Stomach (tissue), 9 donors: ENCODE data around the gene ATP11A. TPM values are rescaled to one million over a fixed set of nuclear protein-coding genes. Genes with fewer than 3 reads are reported as not detected.

Experiments
- DNase-seq, 2 donors: peaks; one replicate each; pipeline versions ENCODE4 v3.0.0 to v3.0.0-alpha.2; 2013 to 2019
- H3K27ac ChIP-seq, 5 donors: fragments of 200-600 bp in 4 of 5; sonication (generic) in 4 of 5; one replicate each; pipeline ENCODE4 v1.5.1; 2013 to 2019; ENCODE audit warnings: mild to moderate bottlenecking in 1 of 5, moderate library complexity in 1 of 5
- H3K27me3 ChIP-seq, 3 donors: fragments of 200-600 bp; sonication (generic); one replicate each; pipeline ENCODE4 v1.5.1; 2017 to 2019; ENCODE audit warnings: mixed run types in 1 of 3
- H3K36me3 ChIP-seq, 4 donors: fragments of 200-600 bp; sonication (generic); 1 replicate in 3 of 4; 2 replicates in 1 of 4; pipeline ENCODE4 v1.5.1; 2016 to 2019
- H3K4me1 ChIP-seq, 4 donors: fragments of 200-600 bp; sonication (generic); one replicate each; pipeline ENCODE4 v1.5.1; 2016 to 2019
- H3K4me3 ChIP-seq, 4 donors: fragments of 200-600 bp; sonication (generic) in 3 of 4; one replicate each; pipeline ENCODE4 v1.5.1; 2016 to 2019; ENCODE audit warnings: mild to moderate bottlenecking in 1 of 4
- H3K9me3 ChIP-seq, 4 donors: fragments of 200-600 bp; sonication (generic); one replicate each; pipeline ENCODE4 v1.5.1; 2016 to 2019
- CTCF ChIP-seq, 7 experiments: fragments of 450-650 bp in 4 of 7; fragments of 200-600 bp in 3 of 7; sonication (generic) in 3 of 7; IDR thresholded peaks; one replicate each; pipeline ENCODE4 v1.5.1; 2016 to 2019; ENCODE audit warnings: antibody characterized with exemption in 7 of 7, control low read depth in 2 of 7, mild to moderate bottlenecking in 1 of 7
- EP300 ChIP-seq: sonication (generic); formaldehyde crosslinking; IDR thresholded peaks from one replicate; pipeline ENCODE4 v1.6.1; 2017; ENCODE audit warnings: antibody characterized with exemption
- POLR2A ChIP-seq, 4 donors: fragments of 450-650 bp; IDR thresholded peaks; one replicate each; pipeline ENCODE4 v1.6.1; 2016; ENCODE audit warnings: antibody characterized with exemption in 4 of 4, control low read depth in 2 of 4, mild to moderate bottlenecking in 1 of 4, moderate library complexity in 1 of 4
- POLR2AphosphoS5 ChIP-seq, 3 donors: sonication (generic); formaldehyde crosslinking; IDR thresholded peaks; one replicate each; pipeline ENCODE4 v1.6.1; 2016; ENCODE audit warnings: antibody characterized with exemption in 3 of 3
- WGBS, 5 donors: extraction: QIAGEN DNeasy Blood & Tissue Kit in 3 of 5; methylation state at CpG; one replicate each; pipeline versions ENCODE4 v1.1.5 to v1.1.7; 2013 to 2018; 5-methylcytosine and 5-hydroxymethylcytosine counted together
- intact Hi-C: fragments of 100-400 bp; cut with DNase I; formaldehyde crosslinking; loops from one replicate; pipeline ENCODE4 v1.15.1; 2023; ENCODE audit warnings: low total_unique reads
- polyA plus RNA-seq, 3 donors: library from polyadenylated mRNA; stranded (reverse); fragments of 200-250 nt; gene quantifications; one replicate each; pipeline ENCODE4 v1.2.3, GENCODE V29; 2013
- total RNA-seq, 5 donors: library from RNA; depleted of rRNA; stranded (reverse); fragments of >200 nt; gene quantifications; one replicate each; pipeline versions ENCODE4 v1.1.0 to v1.2.3, GENCODE V29; 2014 to 2016
- donor health status: healthy with polysubstance abuse.
- donor health status: Bipolar disorder and iron deficiency.
- donor health status: healthy.

ATP11A gene
- total and polyA plus RNA-seq, 8 donors = 1.1 to 70.9 (median 12.3) TPM

DNA sequence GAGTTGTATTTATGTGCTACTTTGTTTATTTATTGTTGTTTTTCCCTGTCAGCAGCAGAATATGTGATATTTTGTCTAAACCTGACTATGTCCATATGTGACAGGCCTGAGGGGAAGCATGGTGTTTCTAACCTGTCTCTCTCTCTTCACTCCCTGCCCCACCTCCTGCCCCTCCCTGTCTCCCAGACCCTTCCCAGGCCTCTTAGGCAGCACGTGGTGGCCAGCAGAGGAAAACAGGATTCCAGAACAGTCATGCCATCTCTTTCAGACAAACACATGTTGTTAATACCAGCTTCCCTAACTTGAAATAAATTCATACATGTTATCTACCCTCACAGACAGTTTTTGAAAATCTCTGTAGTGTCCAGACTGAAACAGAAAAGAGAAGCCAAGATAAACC is 31.0 kb upstream of the ATP11A start:
- Histone ChIP-seq H3K9me3 (no peaks in the 10 kb centered on the region), H3K27me3 (no peaks in the 10 kb centered on the region), H3K27ac (no peak overlapping the region), H3K36me3 (no peaks in the 10 kb centered on the region), H3K4me3 (no peak overlapping the region), H3K4me1 (no peaks in the 10 kb centered on the region)
- intact Hi-C loops = no loop called here
- TF ChIP-seq POLR2AphosphoS5 (IDR thresholded peaks at IDR 0.05) (no peak), CTCF (IDR thresholded peaks at IDR 0.05) (no peak), POLR2A (IDR thresholded peaks at IDR 0.05) (no peak), EP300 (no peak)
- WGBS, 5 donors = 24 to 44% (median 36%) methylated on average over 1 of the region's 1 CpG
- no peak for DNase-seq

DNA sequence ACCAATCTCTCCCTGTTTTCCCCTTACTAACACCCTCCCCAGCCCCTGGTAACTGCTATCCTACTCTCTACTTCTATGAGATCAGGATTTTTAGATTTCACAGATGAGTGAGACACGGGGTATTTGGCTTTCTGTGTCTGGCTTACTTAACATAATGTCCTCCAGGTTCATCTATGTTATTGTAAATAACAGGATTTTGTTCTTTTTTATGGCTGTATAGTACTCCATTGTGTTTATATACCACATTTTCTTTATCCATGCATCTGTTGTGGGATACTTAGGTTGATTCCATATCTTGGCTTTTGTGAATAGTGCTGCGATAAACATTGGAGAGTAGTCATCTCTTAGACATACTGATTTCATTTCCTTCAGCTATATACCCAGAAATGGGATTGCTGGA is 28.5 kb upstream of the ATP11A start:
- Histone ChIP-seq H3K27ac (no peak overlapping the region), H3K9me3 (no peaks in the 10 kb centered on the region), H3K36me3 (no peaks in the 10 kb centered on the region), H3K4me1 (no peaks in the 10 kb centered on the region), H3K4me3 (no peak overlapping the region), H3K27me3 (no peaks in the 10 kb centered on the region)
- TF ChIP-seq POLR2AphosphoS5 (IDR thresholded peaks at IDR 0.05) (no peak), POLR2A (IDR thresholded peaks at IDR 0.05) (no peak), EP300 (no peak), CTCF (IDR thresholded peaks at IDR 0.05) (no peak)
- intact Hi-C loops = no loop called here
- no peak for DNase-seq
- WGBS, 5 donors = 82 to 93% (median 87%) methylated on average over 2 of the region's 2 CpGs

GRCh38 chr13:112664501-112665203 is 25.2 kb upstream of the ATP11A start:
- Histone ChIP-seq H3K36me3 (no peaks in the 10 kb centered on the region), H3K27ac (no peak overlapping the region), H3K9me3 (no peaks in the 10 kb centered on the region), H3K4me3 (no peak overlapping the region), H3K4me1 (no peaks in the 10 kb centered on the region), H3K27me3 (no peaks in the 10 kb centered on the region)
- 74 to 77% (median 76%) methylated on average over 16 to 22 of the region's 22 CpGs for WGBS, 5 donors
- intact Hi-C loops = no loop called here
- TF ChIP-seq POLR2A (IDR thresholded peaks at IDR 0.05) (no peak), EP300 (no peak), CTCF (IDR thresholded peaks at IDR 0.05) (no peak), POLR2AphosphoS5 (IDR thresholded peaks at IDR 0.05) (no peak)
- no peak for DNase-seq

DNA sequence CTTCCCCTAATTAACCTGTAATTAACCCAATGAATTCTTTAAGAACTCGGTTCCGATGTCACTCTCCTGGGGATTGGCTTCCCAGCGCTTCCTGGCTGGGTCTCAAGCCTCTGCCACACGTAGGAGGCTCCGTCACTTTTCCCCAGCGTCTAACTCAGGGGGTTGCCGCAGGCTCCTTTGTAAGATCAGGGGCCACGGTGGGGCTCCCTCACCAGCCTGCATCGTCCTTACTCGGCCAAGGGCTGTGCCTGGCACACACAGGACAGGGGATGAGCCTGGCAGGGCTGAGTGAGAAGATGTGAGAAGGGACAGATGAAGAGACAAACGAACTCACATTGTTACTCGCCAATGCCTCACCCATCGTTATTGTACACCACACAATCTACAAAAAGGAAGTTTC is 20.9 kb upstream of the ATP11A start:
- TF ChIP-seq EP300 (no peak), POLR2AphosphoS5 (IDR thresholded peaks at IDR 0.05) (no peak), POLR2A (IDR thresholded peaks at IDR 0.05) (no peak), CTCF (IDR thresholded peaks at IDR 0.05) (no peak)
- WGBS, 5 donors = 86 to 90% (median 87%) methylated on average over 13 of the region's 13 CpGs
- Histone ChIP-seq H3K36me3 (no peaks in the 10 kb centered on the region), H3K27me3 (peaks cover 0 to 21% (median 0%) of the 10 kb centered on the region in 3 donors), H3K9me3 (no peaks in the 10 kb centered on the region), H3K4me1 (no peaks in the 10 kb centered on the region), H3K4me3 (no peak overlapping the region), H3K27ac (no peak overlapping the region)
- DNase-seq = peak in 1 of 2 donors; percentile 21
- intact Hi-C loops = no loop called here
